Measurements from ENCODE around the gene DNAJC7. TPM values are rescaled to one million over a fixed set of nuclear protein-coding genes. Genes with fewer than 3 reads are reported as not detected.
"Not testable (repeated sequence)": the region's sequence is repeated elsewhere in the genome, so short reads cannot be mapped to it uniquely, and the experiment has no call there.

DNAJC7 gene
- total RNA-seq, 3 donors from 2014 or later, result 80.6 to 108 (median 86.7) TPM

GRCh38 chr17:42018339-42018738 is 1.1 kb upstream of the DNAJC7 start:
- TF ChIP-seq, protein P1, sequence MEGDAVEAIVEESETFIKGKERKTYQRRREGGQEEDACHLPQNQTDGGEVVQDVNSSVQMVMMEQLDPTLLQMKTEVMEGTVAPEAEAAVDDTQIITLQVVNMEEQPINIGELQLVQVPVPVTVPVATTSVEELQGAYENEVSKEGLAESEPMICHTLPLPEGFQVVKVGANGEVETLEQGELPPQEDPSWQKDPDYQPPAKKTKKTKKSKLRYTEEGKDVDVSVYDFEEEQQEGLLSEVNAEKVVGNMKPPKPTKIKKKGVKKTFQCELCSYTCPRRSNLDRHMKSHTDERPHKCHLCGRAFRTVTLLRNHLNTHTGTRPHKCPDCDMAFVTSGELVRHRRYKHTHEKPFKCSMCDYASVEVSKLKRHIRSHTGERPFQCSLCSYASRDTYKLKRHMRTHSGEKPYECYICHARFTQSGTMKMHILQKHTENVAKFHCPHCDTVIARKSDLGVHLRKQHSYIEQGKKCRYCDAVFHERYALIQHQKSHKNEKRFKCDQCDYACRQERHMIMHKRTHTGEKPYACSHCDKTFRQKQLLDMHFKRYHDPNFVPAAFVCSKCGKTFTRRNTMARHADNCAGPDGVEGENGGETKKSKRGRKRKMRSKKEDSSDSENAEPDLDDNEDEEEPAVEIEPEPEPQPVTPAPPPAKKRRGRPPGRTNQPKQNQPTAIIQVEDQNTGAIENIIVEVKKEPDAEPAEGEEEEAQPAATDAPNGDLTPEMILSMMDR (IDR thresholded peaks at IDR 0.05), result no peak
- Histone ChIP-seq H3K9me3 (no peaks in the 10 kb centered on the region), H3K4me3 (no peak overlapping the region), H3K36me3 (ENCODE audit: low read depth) (no peaks in the 10 kb centered on the region), H3K4me1 (ENCODE audit: low read depth) (peaks cover 32% of the 10 kb centered on the region)
- no peak for DNase-seq
- no peak for ATAC-seq
- intact Hi-C loops (cut with DNase I, micrococcal nuclease), result no loop called here

- intact Hi-C loops (cut with DNase I, micrococcal nuclease), result no loop called here
- Histone ChIP-seq H3K4me3 (peak overlapping the region; percentile 72), H3K4me1 (ENCODE audit: low read depth) (peaks cover 32% of the 10 kb centered on the region), H3K36me3 (ENCODE audit: low read depth) (no peaks in the 10 kb centered on the region), H3K9me3 (no peaks in the 10 kb centered on the region)
- peak; percentile 51 to 63 (median 56) for DNase-seq
- TF ChIP-seq, protein P1 (IDR thresholded peaks at IDR 0.05), result no peak
- ATAC-seq, result peak; percentile 30
Observed at GRCh38 chr17:42017866-42018200, 594 bp upstream of the DNAJC7 start.

DNA sequence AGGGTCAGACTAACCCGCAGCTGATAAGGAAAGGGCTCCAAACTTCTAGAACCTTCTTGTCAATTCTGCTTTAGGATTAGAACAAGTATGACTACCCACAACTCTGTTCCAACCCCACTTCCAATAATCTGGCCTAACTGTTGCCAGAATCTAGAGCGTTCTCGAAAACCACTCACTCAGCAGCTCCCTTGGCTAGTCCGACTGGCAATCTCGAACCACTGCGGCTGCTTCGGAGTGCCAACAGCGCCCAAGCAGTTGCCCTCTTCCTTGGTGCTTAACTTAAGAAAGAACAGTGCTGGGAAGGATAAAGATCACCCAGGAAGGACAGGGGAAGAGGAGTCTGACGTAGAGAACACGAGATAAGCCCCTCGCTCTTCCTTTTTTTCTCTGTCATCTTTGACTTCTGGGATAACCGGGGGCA is 818 bp downstream of the DNAJC7 start:
- peak in 1 of 3 donors; percentile 45 for DNase-seq

DNA sequence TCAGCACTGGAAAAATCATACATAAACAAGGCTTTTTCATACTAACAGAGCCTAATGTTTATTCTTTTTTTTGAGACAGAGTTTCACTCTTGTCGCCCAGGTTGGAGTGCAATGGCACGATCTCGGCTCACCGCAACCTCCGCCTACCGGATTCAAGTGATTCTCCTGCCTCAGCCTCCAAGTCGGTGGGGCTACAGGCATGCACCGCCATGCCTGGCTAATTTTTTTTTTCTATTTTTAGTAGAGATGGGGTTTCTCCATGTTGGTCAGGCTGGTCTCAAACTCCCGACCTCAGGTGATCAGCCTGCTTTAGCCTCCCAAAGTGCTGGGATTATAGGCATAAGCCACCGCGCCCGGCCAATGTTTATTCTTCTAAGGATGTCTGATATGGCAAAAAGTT is 3.5 kb downstream of the DNAJC7 start:
- ATAC-seq; H3K36me3 ChIP-seq (ENCODE audit: low read depth); H3K9me3 ChIP-seq; H3K4me3 ChIP-seq; intact Hi-C loops (cut with DNase I, micrococcal nuclease); DNase-seq: not testable (repeated sequence)
- H3K4me1 ChIP-seq (ENCODE audit: low read depth), result peaks cover 22% of the 10 kb centered on the region

More for the DNA sequence above, 818 bp downstream of the DNAJC7 start:
- peaks cover 36% of the 10 kb centered on the region for H3K4me1 ChIP-seq (ENCODE audit: low read depth)
- no peaks in the 10 kb centered on the region for H3K36me3 ChIP-seq (ENCODE audit: low read depth)
- peak; percentile 6 for ATAC-seq
- no peaks in the 10 kb centered on the region for H3K9me3 ChIP-seq
- H3K4me3 ChIP-seq, result peak overlapping the region; percentile 72
- TF ChIP-seq, protein P1 (IDR thresholded peaks at IDR 0.05), result no peak
- intact Hi-C loops (cut with DNase I, micrococcal nuclease), result no loop called here

- H3K9me3 ChIP-seq; ATAC-seq; intact Hi-C loops (cut with DNase I, micrococcal nuclease); DNase-seq; H3K4me3 ChIP-seq; H3K36me3 ChIP-seq (ENCODE audit: low read depth): not testable (repeated sequence)
- peaks cover 22% of the 10 kb centered on the region for H3K4me1 ChIP-seq (ENCODE audit: low read depth)
Observed at GRCh38 chr17:42012363-42012762, 4.9 kb downstream of the DNAJC7 start.

- TF ChIP-seq, protein P1 (IDR thresholded peaks at IDR 0.05), result no peak
- Histone ChIP-seq H3K36me3 (ENCODE audit: low read depth) (no peaks in the 10 kb centered on the region), H3K4me1 (ENCODE audit: low read depth) (peaks cover 19% of the 10 kb centered on the region), H3K9me3 (no peaks in the 10 kb centered on the region), H3K4me3 (no peak overlapping the region)
- intact Hi-C loops (cut with DNase I, micrococcal nuclease), result no loop called here
- DNase-seq (no peak), ATAC-seq (peak; percentile 34)
Observed at GRCh38 chr17:42010898-42011516, 6.2 kb downstream of the DNAJC7 start.

DNA sequence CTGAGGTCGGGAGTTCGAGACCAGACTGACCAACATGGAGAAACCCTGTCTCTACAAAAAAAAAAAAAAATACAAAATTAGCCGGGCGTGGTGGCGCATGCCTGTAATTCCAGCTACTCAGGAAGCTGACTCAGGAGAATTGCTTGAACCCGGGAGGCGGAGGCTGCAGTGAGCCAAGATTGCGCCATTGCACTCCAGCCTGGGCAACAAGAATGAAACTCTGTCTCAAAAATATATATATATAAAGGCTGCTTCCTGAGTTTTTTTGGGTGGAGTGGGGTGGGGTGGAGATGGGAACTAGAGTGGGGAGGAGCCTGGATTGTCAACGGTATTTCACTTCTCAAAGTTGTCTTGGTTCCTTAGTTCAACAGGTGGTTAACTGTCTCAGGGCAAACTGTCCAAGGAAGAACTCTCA is 7.0 kb downstream of the DNAJC7 start:
- DNase-seq; ATAC-seq; H3K9me3 ChIP-seq; H3K36me3 ChIP-seq (ENCODE audit: low read depth); intact Hi-C loops (cut with DNase I, micrococcal nuclease); H3K4me3 ChIP-seq: not testable (repeated sequence)
- peaks cover 14% of the 10 kb centered on the region for H3K4me1 ChIP-seq (ENCODE audit: low read depth)

Measured in mucosa of descending colon (tissue), 3 donors.